Activated CD4-positive, alpha-beta T cell treated with anti-CD3 and anti-CD28 coated beads, Interleukin-2, amount 10 ng/mL, durations not matched to agents 24 days and 14 days (primary cell): ENCODE data around the gene WASHC2A. TPM values are rescaled to one million over a fixed set of nuclear protein-coding genes. Genes with fewer than 3 reads are reported as not detected.
"Not testable (repeated sequence)": the region's sequence is repeated elsewhere in the genome, so short reads cannot be mapped to it uniquely, and the experiment has no call there.

Experiments used
- DNase-seq: peaks from one replicate; pipeline ENCODE4 v3.0.0; 2022
- H3K27ac Mint-ChIP-seq: one replicate; pipeline ENCODE4 v1.8.0; 2022; ENCODE audit warnings: mild to moderate bottlenecking, mixed read lengths
- H3K27me3 Mint-ChIP-seq: one replicate; pipeline ENCODE4 v1.8.0; 2022; ENCODE audit warnings: mixed read lengths
- H3K36me3 Mint-ChIP-seq: one replicate; pipeline ENCODE4 v1.8.0; 2022; ENCODE audit warnings: low read depth, mild to moderate bottlenecking, mixed read lengths
- H3K4me1 Mint-ChIP-seq: one replicate; pipeline ENCODE4 v1.8.0; 2021; ENCODE audit warnings: mixed read lengths
- H3K4me3 Mint-ChIP-seq: one replicate; pipeline ENCODE4 v1.8.0; 2022; ENCODE audit warnings: mild to moderate bottlenecking, moderate library complexity, mixed read lengths
- H3K9me3 Mint-ChIP-seq: one replicate; pipeline ENCODE4 v1.8.0; 2021; ENCODE audit warnings: mixed read lengths
- intact Hi-C: fragments of 100-400 bp; cut with micrococcal nuclease; formaldehyde crosslinking; loops from one replicate; pipeline ENCODE4 v1.15.1; 2023
- total RNA-seq: library from RNA; stranded (reverse); gene quantifications from 2 replicates; pipeline ENCODE4 v1.2.3, GENCODE V29; 2022

WASHC2A gene
- total RNA-seq, 1 donor from 2014 or later = 28.7 TPM

DNA sequence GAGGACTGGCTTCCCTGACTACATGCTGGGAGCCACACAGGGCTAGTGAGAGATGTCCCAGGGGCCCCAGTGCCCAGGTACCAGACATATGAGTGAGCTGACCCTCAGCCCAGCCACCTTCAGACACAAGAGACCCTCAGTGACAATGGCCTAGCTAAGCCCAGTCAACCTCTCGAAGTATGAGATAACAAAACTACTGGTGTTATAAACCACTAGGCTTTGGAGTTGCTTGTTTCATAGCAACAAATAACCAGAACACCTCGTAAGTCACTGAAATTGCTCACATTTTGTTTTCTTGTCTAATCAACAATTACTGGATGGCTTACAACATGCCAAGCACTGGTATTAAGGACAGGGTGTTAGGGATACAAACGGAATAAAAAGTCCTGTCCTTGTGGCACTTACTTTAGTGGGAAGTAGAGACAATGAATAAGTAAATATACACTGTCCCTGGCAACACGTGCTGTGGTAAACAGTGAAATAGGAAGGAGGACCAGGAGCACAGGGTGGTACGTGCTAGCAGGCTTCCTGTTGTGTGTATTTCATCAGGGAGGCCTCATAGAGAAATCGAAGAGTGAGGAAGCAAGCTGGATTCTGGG is 14.9 kb upstream of the WASHC2A start:
- H3K9me3 Mint-ChIP-seq, H3K36me3 Mint-ChIP-seq, intact Hi-C loops, H3K27ac Mint-ChIP-seq, H3K4me1 Mint-ChIP-seq, DNase-seq, H3K27me3 Mint-ChIP-seq, H3K4me3 Mint-ChIP-seq: not testable (repeated sequence)

DNA sequence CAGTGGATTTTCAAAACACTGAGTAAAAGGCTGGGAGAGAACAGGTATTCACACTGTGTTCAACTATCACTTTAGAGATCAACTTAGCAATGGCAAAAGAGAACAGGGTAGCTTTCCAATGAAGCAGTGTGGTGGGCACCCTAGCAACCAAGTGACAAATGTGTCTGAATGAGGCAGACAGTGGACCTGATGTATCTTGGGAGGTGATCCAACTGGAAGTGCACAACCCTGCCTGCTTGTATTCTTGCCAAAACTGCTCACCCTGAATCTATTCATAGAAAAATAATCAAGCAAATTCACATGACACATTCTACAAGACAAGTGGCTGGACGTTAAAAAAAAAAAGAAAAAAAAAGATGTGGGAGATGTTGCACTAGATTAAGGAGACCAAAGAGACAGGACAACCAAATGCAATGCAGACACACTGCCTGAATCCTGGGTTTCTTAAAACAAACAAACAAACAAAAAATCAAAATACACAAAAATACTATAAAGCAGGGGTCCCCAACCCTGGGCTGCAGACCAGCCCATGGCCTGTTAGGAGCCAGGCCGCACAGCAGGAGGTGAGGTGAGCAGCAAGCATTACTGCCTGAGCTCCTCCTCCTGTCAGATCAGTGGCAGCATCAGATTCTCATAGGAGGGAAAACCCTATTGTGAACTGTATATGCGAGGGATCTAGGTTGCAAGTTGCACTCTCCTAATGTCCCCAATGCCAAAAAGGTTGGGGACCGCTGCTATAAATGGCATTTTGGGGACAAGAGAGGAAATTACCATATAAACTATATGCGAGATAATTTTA is 12.1 kb upstream of the WASHC2A start:
- H3K9me3 Mint-ChIP-seq, H3K4me1 Mint-ChIP-seq, H3K27ac Mint-ChIP-seq, intact Hi-C loops, H3K36me3 Mint-ChIP-seq, DNase-seq, H3K27me3 Mint-ChIP-seq, H3K4me3 Mint-ChIP-seq: not testable (repeated sequence)

DNA sequence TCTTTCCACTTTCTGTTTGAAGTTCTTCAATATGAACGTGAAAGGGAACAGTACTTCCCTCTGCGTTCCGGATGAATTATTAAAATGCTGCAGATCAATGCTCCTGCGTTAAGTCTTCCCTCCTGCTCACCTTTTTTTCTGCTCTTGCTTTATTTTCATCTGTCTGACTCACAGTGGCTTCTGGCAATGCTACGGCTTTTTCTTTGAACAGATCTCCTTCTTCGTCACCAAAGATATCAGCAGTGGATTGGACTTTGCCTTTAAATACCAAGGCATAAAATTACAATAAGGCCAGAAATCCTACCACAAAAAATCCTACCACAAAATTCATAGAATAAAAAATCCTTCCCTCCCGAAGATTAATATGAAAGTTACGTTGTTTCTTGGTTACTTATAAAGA is 11.1 kb upstream of the WASHC2A start:
- intact Hi-C loops, H3K4me3 Mint-ChIP-seq, H3K27me3 Mint-ChIP-seq, H3K36me3 Mint-ChIP-seq, H3K9me3 Mint-ChIP-seq, DNase-seq, H3K27ac Mint-ChIP-seq, H3K4me1 Mint-ChIP-seq: not testable (repeated sequence)

DNA sequence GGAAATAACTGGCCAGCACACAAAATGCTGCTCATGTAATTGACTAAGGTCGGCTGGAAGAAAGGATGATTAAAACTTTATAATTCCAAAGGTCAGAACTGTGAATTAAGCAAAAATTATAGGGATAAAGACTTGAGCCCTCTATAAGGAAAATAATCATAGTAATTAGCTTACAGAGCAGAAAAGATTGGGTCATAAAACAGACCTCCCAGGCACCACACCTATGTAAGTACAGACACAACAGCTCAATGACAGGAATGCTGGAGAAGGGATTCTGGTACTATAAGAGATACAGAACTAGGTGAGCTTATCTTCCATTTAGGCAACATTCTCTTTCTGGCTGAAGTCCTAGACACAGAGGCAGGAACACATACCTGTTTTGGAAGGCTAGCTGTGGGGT is 9.0 kb upstream of the WASHC2A start:
- DNase-seq, H3K27ac Mint-ChIP-seq, H3K9me3 Mint-ChIP-seq, H3K4me3 Mint-ChIP-seq, H3K36me3 Mint-ChIP-seq, intact Hi-C loops, H3K4me1 Mint-ChIP-seq, H3K27me3 Mint-ChIP-seq: not testable (repeated sequence)

DNA sequence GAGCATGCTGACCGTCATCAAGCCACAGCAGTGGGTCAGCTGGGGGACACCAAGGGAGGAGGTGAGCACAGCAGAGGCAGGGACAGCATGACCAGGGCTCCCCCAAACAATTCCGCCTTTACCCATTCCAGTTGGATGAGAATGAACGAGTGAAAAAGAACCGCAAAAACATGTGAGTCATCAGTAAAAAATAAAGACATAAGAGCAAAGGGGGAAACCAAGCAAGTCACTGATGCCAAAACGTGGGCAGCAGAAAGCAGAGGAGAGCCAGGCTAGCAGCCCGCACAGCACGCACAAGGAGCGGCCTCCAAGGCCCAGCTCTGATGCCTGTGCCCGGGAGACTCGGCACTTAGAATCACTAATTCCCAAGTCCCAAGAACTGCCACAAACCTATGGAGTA is 7.8 kb upstream of the WASHC2A start:
- H3K4me1 Mint-ChIP-seq, H3K36me3 Mint-ChIP-seq, H3K4me3 Mint-ChIP-seq, H3K27me3 Mint-ChIP-seq, H3K27ac Mint-ChIP-seq, H3K9me3 Mint-ChIP-seq, DNase-seq, intact Hi-C loops: not testable (repeated sequence)

DNA sequence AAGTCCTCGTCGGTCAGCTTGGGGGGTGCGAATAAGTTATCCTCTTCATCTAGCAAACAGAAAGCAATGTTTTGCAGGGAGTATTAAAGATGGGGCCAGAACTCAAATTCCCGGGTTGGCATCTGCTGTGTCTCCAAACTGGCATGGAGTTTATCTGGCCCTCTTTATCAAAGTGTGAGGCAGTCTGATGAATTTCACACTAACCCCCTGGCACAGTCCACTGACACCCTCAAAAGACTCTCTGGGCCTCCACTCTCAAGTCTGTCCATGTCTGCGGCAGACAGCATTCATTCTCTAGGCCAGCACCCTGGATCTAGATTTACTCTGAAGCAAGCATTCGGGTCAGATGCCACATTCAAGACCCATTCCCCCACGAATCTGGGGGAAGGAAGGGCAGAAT is 6.2 kb upstream of the WASHC2A start:
- H3K27me3 Mint-ChIP-seq, H3K9me3 Mint-ChIP-seq, H3K4me3 Mint-ChIP-seq, H3K4me1 Mint-ChIP-seq, H3K27ac Mint-ChIP-seq, DNase-seq, H3K36me3 Mint-ChIP-seq, intact Hi-C loops: not testable (repeated sequence)

DNA sequence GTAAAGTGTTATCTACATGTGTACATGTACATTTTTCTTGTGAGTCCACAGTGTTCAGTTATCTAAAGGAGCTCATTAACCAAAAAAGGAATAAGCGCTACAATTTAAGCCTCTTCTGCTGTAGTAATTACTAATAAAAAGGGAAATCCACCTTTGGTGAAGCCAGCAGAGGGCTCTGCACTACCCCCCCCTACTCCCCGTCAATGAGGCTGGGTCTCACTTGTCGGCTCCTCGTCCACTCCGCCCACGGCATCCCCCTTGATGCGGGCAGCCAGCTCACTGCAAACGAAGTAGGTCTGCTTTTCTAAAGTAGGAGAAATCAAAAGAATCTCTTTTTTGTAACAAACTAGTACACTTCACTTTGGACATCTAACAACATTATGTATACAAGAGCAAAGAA is 4.7 kb upstream of the WASHC2A start:
- peaks cover 2% of the 10 kb centered on the region for H3K4me1 Mint-ChIP-seq
- no peak for DNase-seq
- no peak overlapping the region for H3K4me3 Mint-ChIP-seq
- intact Hi-C loops = no loop called here
- H3K36me3 Mint-ChIP-seq = no peaks in the 10 kb centered on the region
- no peaks in the 10 kb centered on the region for H3K9me3 Mint-ChIP-seq
- H3K27ac Mint-ChIP-seq = no peak overlapping the region
- H3K27me3 Mint-ChIP-seq = peaks cover 6% of the 10 kb centered on the region

DNA sequence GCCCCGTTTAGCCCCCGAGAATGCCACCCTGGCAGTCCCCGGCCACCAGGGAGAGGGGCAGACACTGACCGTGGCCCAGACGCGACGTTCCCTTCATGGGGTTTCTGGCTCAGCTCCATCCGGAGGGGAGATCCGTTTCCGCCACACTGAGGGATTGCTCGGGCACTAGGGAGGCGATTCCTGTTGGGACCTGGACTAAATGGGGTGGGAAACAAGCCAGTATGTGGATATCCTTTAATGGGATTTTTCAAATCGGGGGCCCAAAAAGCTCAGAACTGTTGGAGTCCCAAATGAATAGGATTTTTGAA is 552 bp downstream of the WASHC2A start:
- DNase-seq, H3K9me3 Mint-ChIP-seq, H3K27ac Mint-ChIP-seq, H3K4me1 Mint-ChIP-seq, H3K36me3 Mint-ChIP-seq, intact Hi-C loops, H3K27me3 Mint-ChIP-seq: not testable (repeated sequence)
- H3K4me3 Mint-ChIP-seq = peak overlapping the region; percentile 79

DNA sequence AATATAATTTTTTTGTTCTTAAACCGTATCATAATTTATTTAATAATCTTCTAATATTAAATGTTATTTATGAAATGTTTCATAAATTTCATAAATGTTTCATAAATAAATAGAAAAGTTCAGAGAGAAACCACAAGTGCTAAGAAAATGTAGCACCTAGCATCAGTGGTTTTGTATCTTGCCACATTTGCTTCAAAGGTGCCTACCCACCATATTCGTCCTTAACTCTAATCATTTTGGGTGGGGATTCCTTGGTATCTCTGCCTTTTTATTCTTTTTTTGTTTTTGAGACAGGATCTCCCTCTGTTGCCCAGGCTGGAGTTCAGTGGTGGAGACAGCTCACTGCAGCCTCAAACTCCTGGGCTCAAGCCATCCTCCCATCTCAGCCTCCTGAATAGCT is 7.4 kb downstream of the WASHC2A start:
- H3K4me1 Mint-ChIP-seq, H3K4me3 Mint-ChIP-seq, intact Hi-C loops, DNase-seq, H3K36me3 Mint-ChIP-seq, H3K27ac Mint-ChIP-seq, H3K27me3 Mint-ChIP-seq, H3K9me3 Mint-ChIP-seq: not testable (repeated sequence)

DNA sequence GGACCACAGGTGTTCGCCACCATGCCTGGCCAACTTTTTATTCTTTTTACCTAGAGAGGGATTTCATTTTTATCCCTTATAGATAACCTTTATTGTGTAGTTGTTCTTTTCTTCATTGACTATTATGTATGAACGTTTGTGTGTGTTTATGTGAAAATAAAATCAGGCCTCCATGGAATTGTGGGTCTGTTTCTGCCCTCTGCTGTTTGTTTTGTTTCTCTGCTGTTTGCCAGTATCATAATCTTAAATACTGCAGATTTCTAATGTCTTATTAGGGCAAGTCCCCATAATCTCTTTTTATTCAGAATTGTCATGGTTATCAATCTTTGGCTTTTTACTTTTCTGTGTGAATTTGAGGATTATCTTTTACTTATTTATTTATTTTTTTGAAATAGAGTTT is 7.8 kb downstream of the WASHC2A start:
- H3K4me1 Mint-ChIP-seq, DNase-seq, intact Hi-C loops, H3K36me3 Mint-ChIP-seq, H3K27me3 Mint-ChIP-seq, H3K9me3 Mint-ChIP-seq, H3K27ac Mint-ChIP-seq, H3K4me3 Mint-ChIP-seq: not testable (repeated sequence)

DNA sequence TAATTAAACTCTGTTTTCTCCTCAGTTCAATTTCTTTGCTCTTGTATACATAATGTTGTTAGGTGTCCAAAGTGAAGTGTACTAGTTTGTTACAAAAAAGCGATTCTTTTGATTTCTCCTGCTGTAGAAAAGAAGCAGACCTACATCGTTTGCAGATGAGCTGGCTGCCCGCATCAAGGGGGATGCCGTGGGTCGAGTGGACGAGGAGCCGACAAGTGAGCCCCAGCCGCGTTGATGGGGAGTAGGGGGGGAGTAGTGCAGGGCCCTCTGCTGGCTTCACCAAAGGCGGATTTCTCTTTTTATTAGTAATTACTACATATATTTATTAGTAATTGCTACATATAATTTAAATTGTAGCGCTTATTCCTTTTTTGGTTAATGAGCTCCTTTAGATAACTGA is 23.6 kb downstream of the WASHC2A start:
- H3K4me1 Mint-ChIP-seq, intact Hi-C loops, H3K27ac Mint-ChIP-seq, H3K4me3 Mint-ChIP-seq, H3K36me3 Mint-ChIP-seq, H3K9me3 Mint-ChIP-seq, H3K27me3 Mint-ChIP-seq, DNase-seq: not testable (repeated sequence)

DNA sequence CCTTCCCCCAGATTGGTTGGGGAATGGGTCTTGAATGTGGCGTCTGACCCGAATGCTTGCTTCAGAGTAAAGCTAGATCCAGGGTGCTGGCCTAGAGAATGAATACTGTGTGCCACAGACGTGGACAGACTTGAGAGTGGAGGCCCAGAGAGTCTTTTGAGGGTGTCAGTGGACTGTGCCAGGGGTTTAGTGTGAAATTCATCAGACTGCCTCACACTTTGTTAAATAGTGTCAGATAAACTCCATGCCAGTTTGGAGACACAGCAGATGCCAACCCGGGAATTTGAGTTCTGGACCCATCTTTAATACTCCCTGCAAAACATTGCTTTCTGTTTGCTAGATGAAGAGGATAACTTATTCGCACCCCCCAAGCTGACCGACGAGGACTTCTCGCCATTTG is 25.2 kb downstream of the WASHC2A start:
- DNase-seq, H3K27ac Mint-ChIP-seq, H3K9me3 Mint-ChIP-seq, H3K36me3 Mint-ChIP-seq, H3K4me3 Mint-ChIP-seq, H3K27me3 Mint-ChIP-seq, intact Hi-C loops, H3K4me1 Mint-ChIP-seq: not testable (repeated sequence)

DNA sequence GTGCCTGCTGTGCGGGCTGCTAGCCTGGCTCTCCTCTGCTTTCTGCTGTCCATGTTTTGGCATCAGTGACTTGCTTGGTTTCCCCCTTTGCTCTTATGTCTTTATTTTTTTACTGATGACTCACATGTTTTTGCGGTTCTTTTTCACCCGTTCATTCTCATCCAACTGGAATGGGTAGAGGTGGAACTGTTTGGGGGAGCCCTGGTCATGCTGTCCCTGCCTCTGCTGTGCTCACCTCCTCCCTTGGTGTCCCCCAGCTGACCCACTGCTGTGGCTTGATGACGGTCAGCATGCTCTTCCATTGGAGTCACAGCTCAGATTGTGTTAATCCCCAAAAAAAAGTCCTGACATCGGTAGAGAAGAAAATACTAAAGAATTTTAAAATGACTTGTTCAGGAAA is 26.9 kb downstream of the WASHC2A start:
- DNase-seq, H3K4me3 Mint-ChIP-seq, H3K27ac Mint-ChIP-seq, H3K36me3 Mint-ChIP-seq, intact Hi-C loops, H3K4me1 Mint-ChIP-seq, H3K9me3 Mint-ChIP-seq, H3K27me3 Mint-ChIP-seq: not testable (repeated sequence)

DNA sequence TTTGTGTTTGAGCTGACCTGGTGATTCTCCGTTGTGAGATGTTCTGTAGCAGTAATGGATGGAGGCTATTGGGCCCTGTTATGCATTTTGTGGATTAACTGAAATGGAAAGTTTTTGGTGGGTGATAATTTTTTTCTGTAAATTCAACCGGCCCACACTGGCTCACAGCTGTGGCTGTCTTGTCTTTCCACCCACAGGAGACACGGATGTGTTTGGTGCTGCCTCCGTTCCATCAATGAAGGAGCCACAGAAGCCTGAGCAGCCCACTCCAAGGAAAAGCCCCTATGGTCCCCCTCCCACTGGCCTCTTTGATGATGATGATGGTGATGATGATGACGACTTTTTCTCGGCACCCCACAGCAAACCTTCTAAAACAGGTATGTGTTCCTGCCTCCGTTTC is 27.6 kb downstream of the WASHC2A start:
- H3K36me3 Mint-ChIP-seq, H3K4me3 Mint-ChIP-seq, intact Hi-C loops, DNase-seq, H3K27ac Mint-ChIP-seq, H3K4me1 Mint-ChIP-seq, H3K27me3 Mint-ChIP-seq, H3K9me3 Mint-ChIP-seq: not testable (repeated sequence)

DNA sequence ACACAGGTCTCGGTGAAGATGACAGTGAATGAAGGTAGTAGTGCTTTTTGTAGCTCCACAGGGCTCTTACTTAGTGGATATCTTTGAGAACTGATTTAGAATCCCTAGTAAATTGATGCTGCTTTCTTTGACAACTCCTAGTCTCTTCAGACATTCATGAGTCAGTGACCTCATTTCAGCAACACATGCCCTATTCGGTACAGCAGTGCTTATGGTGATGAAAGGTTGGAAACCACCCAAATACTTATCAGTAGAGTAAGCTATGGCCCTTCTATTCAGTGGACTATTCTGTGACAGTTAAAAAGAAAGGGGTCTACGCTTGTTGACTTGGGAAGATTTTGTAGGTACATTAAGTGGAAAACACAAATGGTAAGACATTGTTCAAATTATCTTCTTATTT is 29.0 kb downstream of the WASHC2A start:
- DNase-seq, H3K9me3 Mint-ChIP-seq, H3K4me1 Mint-ChIP-seq, H3K4me3 Mint-ChIP-seq, H3K27ac Mint-ChIP-seq, intact Hi-C loops, H3K27me3 Mint-ChIP-seq: not testable (repeated sequence)
- H3K36me3 Mint-ChIP-seq = peaks cover 11% of the 10 kb centered on the region
